SU-DHL-6 (cell line): ENCODE data around the gene SPIN4.

Experiments used
- EZH2phosphoT487 ChIP-seq: fragments of 200-600 bp; sonication (generic), shearing (Covaris generic); conservative IDR thresholded peaks from 2 replicates; pipeline ENCODE4 v1.6.1; 2018; ENCODE audit warnings: mild to moderate bottlenecking, antibody characterized with exemption, low read length, moderate library complexity, mixed read lengths
- TF ChIP-seq, protein P1 (sequence below): fragments of 200-600 bp; sonication (generic); IDR thresholded peaks from one replicate; pipeline ENCODE4 v1.5.1; 2017; ENCODE audit warnings: antibody characterized with exemption, mild to moderate bottlenecking, low read length, moderate library complexity; ENCODE audit not compliant: insufficient read depth, poor library complexity, severe bottlenecking

DNA sequence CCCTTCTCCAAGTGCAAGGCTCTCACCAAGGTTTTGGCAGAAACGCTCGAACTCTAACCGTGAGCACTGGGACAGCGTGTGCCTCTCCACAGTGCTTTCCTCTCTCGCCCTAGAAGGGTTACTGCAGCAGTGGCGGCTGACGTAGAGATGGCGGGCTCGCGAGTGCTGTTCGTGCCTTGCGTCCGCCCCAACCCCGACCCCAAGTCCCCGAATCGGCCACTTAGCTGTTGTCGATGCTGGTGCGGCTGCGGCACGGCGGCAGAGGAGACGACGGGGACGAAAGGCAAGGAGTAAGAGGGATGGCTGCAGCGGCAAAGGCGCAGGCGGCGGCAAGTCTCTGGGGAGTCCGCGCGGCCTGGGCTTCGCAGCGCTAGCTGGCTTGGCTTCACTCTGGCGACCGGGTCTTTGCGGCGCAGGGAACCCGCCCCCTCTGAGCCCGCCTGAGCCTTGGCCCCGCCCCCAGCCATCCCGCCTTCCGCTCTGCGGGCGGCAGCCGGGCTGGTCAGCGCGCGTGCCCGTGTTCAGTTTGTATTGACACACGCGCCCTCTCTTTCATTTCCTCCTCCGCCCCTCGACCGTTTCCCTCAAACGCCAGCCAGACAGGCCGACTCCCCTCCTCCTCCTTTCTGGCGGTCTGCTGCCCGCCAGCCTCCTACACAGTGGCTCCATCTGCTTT is at the start of gene SPIN4:
- TF ChIP-seq, protein P1, sequence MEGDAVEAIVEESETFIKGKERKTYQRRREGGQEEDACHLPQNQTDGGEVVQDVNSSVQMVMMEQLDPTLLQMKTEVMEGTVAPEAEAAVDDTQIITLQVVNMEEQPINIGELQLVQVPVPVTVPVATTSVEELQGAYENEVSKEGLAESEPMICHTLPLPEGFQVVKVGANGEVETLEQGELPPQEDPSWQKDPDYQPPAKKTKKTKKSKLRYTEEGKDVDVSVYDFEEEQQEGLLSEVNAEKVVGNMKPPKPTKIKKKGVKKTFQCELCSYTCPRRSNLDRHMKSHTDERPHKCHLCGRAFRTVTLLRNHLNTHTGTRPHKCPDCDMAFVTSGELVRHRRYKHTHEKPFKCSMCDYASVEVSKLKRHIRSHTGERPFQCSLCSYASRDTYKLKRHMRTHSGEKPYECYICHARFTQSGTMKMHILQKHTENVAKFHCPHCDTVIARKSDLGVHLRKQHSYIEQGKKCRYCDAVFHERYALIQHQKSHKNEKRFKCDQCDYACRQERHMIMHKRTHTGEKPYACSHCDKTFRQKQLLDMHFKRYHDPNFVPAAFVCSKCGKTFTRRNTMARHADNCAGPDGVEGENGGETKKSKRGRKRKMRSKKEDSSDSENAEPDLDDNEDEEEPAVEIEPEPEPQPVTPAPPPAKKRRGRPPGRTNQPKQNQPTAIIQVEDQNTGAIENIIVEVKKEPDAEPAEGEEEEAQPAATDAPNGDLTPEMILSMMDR: no peak
- no peak for TF ChIP-seq EZH2phosphoT487
